ENCODE measurements around the gene IGF2.

Gene IGF2

GRCh38 chr11:2160736-2161259 lies 21.6 kb upstream of the IGF2 start, which contains the start of gene INS:
Gene INS (minus strand): TSS chr11:2161209. CDS start chr11:2160971, 238 bp downstream.
- H3K4me3 ChIP-seq (ENCODE audit: low read depth, low read length) = no peak within 1 kb of the TSS
- no peaks in the 10 kb centered on the region for H3K4me1 ChIP-seq (ENCODE audit: control insufficient read depth, insufficient read depth, low read length, unreplicated experiment)
- no peaks in the 10 kb centered on the region for H3K27me3 ChIP-seq (ENCODE audit: insufficient read depth, low read length)
- no peaks in the 10 kb centered on the region for H3K36me3 ChIP-seq (ENCODE audit: insufficient read depth, low read length)
- H3K79me2 ChIP-seq (ENCODE audit: control insufficient read depth, insufficient read depth, low read length, unreplicated experiment) = no peaks in the 10 kb centered on the region
- no peak within 1 kb of the TSS for H3K27ac ChIP-seq (ENCODE audit: low read depth, low read length)
- no peak within 1 kb of the TSS for H2AFZ ChIP-seq (ENCODE audit: low read length, unreplicated experiment)

- H3K79me2 ChIP-seq (ENCODE audit: control insufficient read depth, insufficient read depth, low read length, unreplicated experiment) = no peaks in the 10 kb centered on the region
- no peaks in the 10 kb centered on the region for H3K27me3 ChIP-seq (ENCODE audit: insufficient read depth, low read length)
- no peaks in the 10 kb centered on the region for H3K36me3 ChIP-seq (ENCODE audit: insufficient read depth, low read length)
- no peak overlapping the region for H2AFZ ChIP-seq (ENCODE audit: low read length, unreplicated experiment)
- H3K4me3 ChIP-seq (ENCODE audit: low read depth, low read length) = no peak overlapping the region
- H3K27ac ChIP-seq (ENCODE audit: low read depth, low read length) = no peak overlapping the region
- H3K4me1 ChIP-seq (ENCODE audit: control insufficient read depth, insufficient read depth, low read length, unreplicated experiment) = no peaks in the 10 kb centered on the region
Measured at GRCh38 chr11:2159536-2160413, 20.6 kb upstream of the IGF2 start.

GRCh38 chr11:2158966-2159365 lies 19.8 kb upstream of the IGF2 start:
- Histone ChIP-seq H3K79me2 (ENCODE audit: control insufficient read depth, insufficient read depth, low read length, unreplicated experiment) (no peaks in the 10 kb centered on the region), H3K4me1 (ENCODE audit: control insufficient read depth, insufficient read depth, low read length, unreplicated experiment) (no peaks in the 10 kb centered on the region), H3K4me3 (ENCODE audit: low read depth, low read length) (no peak overlapping the region), H2AFZ (ENCODE audit: low read length, unreplicated experiment) (no peak overlapping the region), H3K27ac (ENCODE audit: low read depth, low read length) (no peak overlapping the region), H3K27me3 (ENCODE audit: insufficient read depth, low read length) (no peaks in the 10 kb centered on the region), H3K36me3 (ENCODE audit: insufficient read depth, low read length) (no peaks in the 10 kb centered on the region)

GRCh38 chr11:2158296-2158737 lies 19.1 kb upstream of the IGF2 start:
- Histone ChIP-seq H3K4me1 (ENCODE audit: control insufficient read depth, insufficient read depth, low read length, unreplicated experiment) (no peaks in the 10 kb centered on the region), H3K27me3 (ENCODE audit: insufficient read depth, low read length) (no peaks in the 10 kb centered on the region), H3K27ac (ENCODE audit: low read depth, low read length) (no peak overlapping the region), H3K79me2 (ENCODE audit: control insufficient read depth, insufficient read depth, low read length, unreplicated experiment) (no peaks in the 10 kb centered on the region), H2AFZ (ENCODE audit: low read length, unreplicated experiment) (no peak overlapping the region), H3K4me3 (ENCODE audit: low read depth, low read length) (no peak overlapping the region), H3K36me3 (ENCODE audit: insufficient read depth, low read length) (no peaks in the 10 kb centered on the region)

GRCh38 chr11:2157294-2158040 lies 18.3 kb upstream of the IGF2 start:
- Histone ChIP-seq H3K27me3 (ENCODE audit: insufficient read depth, low read length) (no peaks in the 10 kb centered on the region), H2AFZ (ENCODE audit: low read length, unreplicated experiment) (no peak overlapping the region), H3K79me2 (ENCODE audit: control insufficient read depth, insufficient read depth, low read length, unreplicated experiment) (no peaks in the 10 kb centered on the region), H3K4me1 (ENCODE audit: control insufficient read depth, insufficient read depth, low read length, unreplicated experiment) (no peaks in the 10 kb centered on the region), H3K27ac (ENCODE audit: low read depth, low read length) (no peak overlapping the region), H3K4me3 (ENCODE audit: low read depth, low read length) (no peak overlapping the region), H3K36me3 (ENCODE audit: insufficient read depth, low read length) (no peaks in the 10 kb centered on the region)

GRCh38 chr11:2156416-2157182 lies 17.4 kb upstream of the IGF2 start:
- no peak overlapping the region for H3K27ac ChIP-seq (ENCODE audit: low read depth, low read length)
- no peaks in the 10 kb centered on the region for H3K4me1 ChIP-seq (ENCODE audit: control insufficient read depth, insufficient read depth, low read length, unreplicated experiment)
- no peaks in the 10 kb centered on the region for H3K36me3 ChIP-seq (ENCODE audit: insufficient read depth, low read length)
- H3K79me2 ChIP-seq (ENCODE audit: control insufficient read depth, insufficient read depth, low read length, unreplicated experiment) = no peaks in the 10 kb centered on the region
- no peak overlapping the region for H2AFZ ChIP-seq (ENCODE audit: low read length, unreplicated experiment)
- no peak overlapping the region for H3K4me3 ChIP-seq (ENCODE audit: low read depth, low read length)
- no peaks in the 10 kb centered on the region for H3K27me3 ChIP-seq (ENCODE audit: insufficient read depth, low read length)

GRCh38 chr11:2155511-2155910 lies 16.3 kb upstream of the IGF2 start:
- Histone ChIP-seq H3K4me3 (ENCODE audit: low read depth, low read length) (no peak overlapping the region), H3K4me1 (ENCODE audit: control insufficient read depth, insufficient read depth, low read length, unreplicated experiment) (no peaks in the 10 kb centered on the region), H2AFZ (ENCODE audit: low read length, unreplicated experiment) (no peak overlapping the region), H3K27me3 (ENCODE audit: insufficient read depth, low read length) (no peaks in the 10 kb centered on the region), H3K79me2 (ENCODE audit: control insufficient read depth, insufficient read depth, low read length, unreplicated experiment) (no peaks in the 10 kb centered on the region), H3K27ac (ENCODE audit: low read depth, low read length) (no peak overlapping the region), H3K36me3 (ENCODE audit: insufficient read depth, low read length) (no peaks in the 10 kb centered on the region)

GRCh38 chr11:2154889-2155288 lies 15.7 kb upstream of the IGF2 start:
- peaks cover 2% of the 10 kb centered on the region; the same call in 1 of the 2 replicates for H3K27me3 ChIP-seq (ENCODE audit: insufficient read depth, low read length)
- no peaks in the 10 kb centered on the region for H3K79me2 ChIP-seq (ENCODE audit: control insufficient read depth, insufficient read depth, low read length, unreplicated experiment)
- H3K4me1 ChIP-seq (ENCODE audit: control insufficient read depth, insufficient read depth, low read length, unreplicated experiment) = no peaks in the 10 kb centered on the region
- H3K27ac ChIP-seq (ENCODE audit: low read depth, low read length) = no peak overlapping the region
- H3K36me3 ChIP-seq (ENCODE audit: insufficient read depth, low read length) = no peaks in the 10 kb centered on the region
- H2AFZ ChIP-seq (ENCODE audit: low read length, unreplicated experiment) = no peak overlapping the region
- no peak overlapping the region for H3K4me3 ChIP-seq (ENCODE audit: low read depth, low read length)

GRCh38 chr11:2154195-2154585 lies 15.0 kb upstream of the IGF2 start:
- no peak overlapping the region for H2AFZ ChIP-seq (ENCODE audit: low read length, unreplicated experiment)
- H3K4me1 ChIP-seq (ENCODE audit: control insufficient read depth, insufficient read depth, low read length, unreplicated experiment) = no peaks in the 10 kb centered on the region
- H3K36me3 ChIP-seq (ENCODE audit: insufficient read depth, low read length) = no peaks in the 10 kb centered on the region
- H3K27ac ChIP-seq (ENCODE audit: low read depth, low read length) = no peak overlapping the region
- H3K79me2 ChIP-seq (ENCODE audit: control insufficient read depth, insufficient read depth, low read length, unreplicated experiment) = no peaks in the 10 kb centered on the region
- H3K27me3 ChIP-seq (ENCODE audit: insufficient read depth, low read length) = peaks cover 8% of the 10 kb centered on the region; the same call in 1 of the 2 replicates
- no peak overlapping the region for H3K4me3 ChIP-seq (ENCODE audit: low read depth, low read length)

GRCh38 chr11:2153581-2154194 lies 14.5 kb upstream of the IGF2 start:
- no peaks in the 10 kb centered on the region for H3K4me1 ChIP-seq (ENCODE audit: control insufficient read depth, insufficient read depth, low read length, unreplicated experiment)

More at GRCh38 chr11:2153581-2154194, 14.5 kb upstream of the IGF2 start:
- no peak overlapping the region for H3K4me3 ChIP-seq (ENCODE audit: low read depth, low read length)
- H3K79me2 ChIP-seq (ENCODE audit: control insufficient read depth, insufficient read depth, low read length, unreplicated experiment) = no peaks in the 10 kb centered on the region
- H3K36me3 ChIP-seq (ENCODE audit: insufficient read depth, low read length) = no peaks in the 10 kb centered on the region
- H2AFZ ChIP-seq (ENCODE audit: low read length, unreplicated experiment) = no peak overlapping the region
- no peak overlapping the region for H3K27ac ChIP-seq (ENCODE audit: low read depth, low read length)
- H3K27me3 ChIP-seq (ENCODE audit: insufficient read depth, low read length) = peaks cover 13% of the 10 kb centered on the region
